A673 (cell line): Measurements from ENCODE around the gene DAB1.

Experiments used
- EZH2 ChIP-seq: fragments of 200-600 bp; sonication (generic); IDR thresholded peaks from 2 replicates; pipeline ENCODE4 v1.6.1; 2017; ENCODE audit warnings: borderline replicate concordance, low read depth, mild to moderate bottlenecking, mixed read lengths, antibody characterized with exemption, low read length; ENCODE audit not compliant: poor library complexity, severe bottlenecking
- TF ChIP-seq, protein P1 (sequence below): fragments of 300-800, 200-600 bp; sonication (generic); conservative IDR thresholded peaks from 2 replicates; pipeline ENCODE4 v1.5.1; 2017; ENCODE audit warnings: low read depth, mild to moderate bottlenecking, antibody characterized with exemption, low read length, moderate library complexity, mixed read lengths

- TF ChIP-seq, protein P1, sequence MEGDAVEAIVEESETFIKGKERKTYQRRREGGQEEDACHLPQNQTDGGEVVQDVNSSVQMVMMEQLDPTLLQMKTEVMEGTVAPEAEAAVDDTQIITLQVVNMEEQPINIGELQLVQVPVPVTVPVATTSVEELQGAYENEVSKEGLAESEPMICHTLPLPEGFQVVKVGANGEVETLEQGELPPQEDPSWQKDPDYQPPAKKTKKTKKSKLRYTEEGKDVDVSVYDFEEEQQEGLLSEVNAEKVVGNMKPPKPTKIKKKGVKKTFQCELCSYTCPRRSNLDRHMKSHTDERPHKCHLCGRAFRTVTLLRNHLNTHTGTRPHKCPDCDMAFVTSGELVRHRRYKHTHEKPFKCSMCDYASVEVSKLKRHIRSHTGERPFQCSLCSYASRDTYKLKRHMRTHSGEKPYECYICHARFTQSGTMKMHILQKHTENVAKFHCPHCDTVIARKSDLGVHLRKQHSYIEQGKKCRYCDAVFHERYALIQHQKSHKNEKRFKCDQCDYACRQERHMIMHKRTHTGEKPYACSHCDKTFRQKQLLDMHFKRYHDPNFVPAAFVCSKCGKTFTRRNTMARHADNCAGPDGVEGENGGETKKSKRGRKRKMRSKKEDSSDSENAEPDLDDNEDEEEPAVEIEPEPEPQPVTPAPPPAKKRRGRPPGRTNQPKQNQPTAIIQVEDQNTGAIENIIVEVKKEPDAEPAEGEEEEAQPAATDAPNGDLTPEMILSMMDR: no peak
- TF ChIP-seq EZH2: no peak
These were observed 146.9 kb downstream of the DAB1 start for GRCh38 chr1:57276918-57277317.
